OCI-LY1 (cell line): ENCODE measurements around the gene SERINC2.

Experiments
- H2AFZ ChIP-seq: fragments of 200-600 bp; sonication (generic), shearing (Covaris generic); 2 replicates; pipeline ENCODE4 v1.6.0; 2014; ENCODE audit warnings: antibody characterized with exemption, mild to moderate bottlenecking, low read length
- H3F3A ChIP-seq: fragments of 200-600 bp; sonication (generic), shearing (Covaris generic); 2 replicates; pipeline ENCODE4 v1.6.0; 2014; ENCODE audit warnings: mild to moderate bottlenecking, antibody characterized with exemption, low read length, moderate library complexity; ENCODE audit not compliant: insufficient read depth
- H3K27ac ChIP-seq: fragments of 200-600 bp; sonication (generic); 2 replicates; pipeline ENCODE4 v1.5.1; 2014; ENCODE audit warnings: low read length, mixed run types, mild to moderate bottlenecking, low read depth; ENCODE audit not compliant: poor library complexity, severe bottlenecking
- H3K27me3 ChIP-seq: fragments of 200-600 bp; sonication (generic); 2 replicates; pipeline ENCODE4 v1.6.0; 2014; ENCODE audit warnings: antibody characterized with exemption, mild to moderate bottlenecking, low read length, moderate library complexity; ENCODE audit not compliant: insufficient read depth
- H3K36me3 ChIP-seq: fragments of 200-600 bp; sonication (generic); 2 replicates; pipeline ENCODE4 v1.6.1; 2014; ENCODE audit warnings: mild to moderate bottlenecking, antibody characterized with exemption, low read length, moderate library complexity, mixed read lengths; ENCODE audit not compliant: insufficient read depth
- H3K4me1 ChIP-seq: fragments of 200-600 bp; sonication (generic); 2 replicates; pipeline ENCODE4 v1.5.1; 2014; ENCODE audit warnings: mild to moderate bottlenecking, low read length, moderate library complexity; ENCODE audit not compliant: insufficient read depth, severe bottlenecking
- H3K4me2 ChIP-seq: fragments of 200-600 bp; sonication (generic), shearing (Covaris generic); 2 replicates; pipeline ENCODE4 v1.6.1; 2014; ENCODE audit warnings: low read length
- H3K4me3 ChIP-seq: fragments of 200-600 bp; sonication (generic); 2 replicates; pipeline ENCODE4 v1.5.1; 2014; ENCODE audit warnings: low read length, low read depth, mild to moderate bottlenecking, mixed read lengths; ENCODE audit not compliant: poor library complexity, severe bottlenecking
- H3K79me2 ChIP-seq: fragments of 200-600 bp; shearing (Covaris generic); 2 replicates; pipeline ENCODE4 v1.6.1; 2016; ENCODE audit warnings: mixed run types, low read length, mixed read lengths; ENCODE audit not compliant: insufficient read depth
- H3K9ac ChIP-seq: fragments of 200-600 bp; sonication (generic), shearing (Covaris generic); 2 replicates; pipeline ENCODE4 v1.6.1; 2014; ENCODE audit warnings: mild to moderate bottlenecking, low read length, mixed read lengths
- H3K9me2 ChIP-seq: fragments of 200-600 bp; sonication (generic), shearing (Covaris generic); 2 replicates; pipeline ENCODE4 v1.6.1; 2014; ENCODE audit warnings: low read depth, mild to moderate bottlenecking, low read length, mixed read lengths
- H3K9me3 ChIP-seq: fragments of 200-600 bp; shearing (Covaris generic); 2 replicates; pipeline ENCODE4 v1.6.1; 2014; ENCODE audit warnings: low read length, mixed read lengths
- H4K20me1 ChIP-seq: fragments of 200-600 bp; sonication (generic), shearing (Covaris generic); 2 replicates; pipeline ENCODE4 v1.6.0; 2016; ENCODE audit warnings: mild to moderate bottlenecking, low read length; ENCODE audit not compliant: insufficient read depth
- EZH2 ChIP-seq: fragments of 200-600 bp; sonication (generic), shearing (Covaris generic); IDR thresholded peaks from 2 replicates; pipeline ENCODE4 v1.8.0; 2017; ENCODE audit warnings: borderline replicate concordance, mixed run types, mild to moderate bottlenecking, antibody characterized with exemption, low read length, moderate library complexity, mixed read lengths
- TF ChIP-seq, protein P1 (sequence below): fragments of 200-600 bp; sonication (generic), shearing (Covaris generic); IDR thresholded peaks from 2 replicates; pipeline ENCODE4 v1.5.1; 2017; ENCODE audit warnings: mild to moderate bottlenecking, antibody characterized with exemption, low read length, moderate library complexity, mixed read lengths

The SERINC2 gene

GRCh38 chr1:31443673-31444072 lies 30.7 kb downstream of the SERINC2 start:
- no peaks in the 10 kb centered on the region for H3K9me2 ChIP-seq
- H3K27me3 ChIP-seq: no peaks in the 10 kb centered on the region; the same call in 1 of the 2 replicates
- H4K20me1 ChIP-seq: no peaks in the 10 kb centered on the region
- no peaks in the 10 kb centered on the region for H3K79me2 ChIP-seq
- no peaks in the 10 kb centered on the region for H3K9me3 ChIP-seq
- no peak overlapping the region for H3K4me2 ChIP-seq
- no peaks in the 10 kb centered on the region for H3F3A ChIP-seq
- H3K27ac ChIP-seq: no peak overlapping the region
- H3K4me3 ChIP-seq: no peak overlapping the region
- H3K9ac ChIP-seq: no peak overlapping the region
- H2AFZ ChIP-seq: no peak overlapping the region
- no peaks in the 10 kb centered on the region for H3K36me3 ChIP-seq
- TF ChIP-seq EZH2: no peak
- TF ChIP-seq, protein P1, sequence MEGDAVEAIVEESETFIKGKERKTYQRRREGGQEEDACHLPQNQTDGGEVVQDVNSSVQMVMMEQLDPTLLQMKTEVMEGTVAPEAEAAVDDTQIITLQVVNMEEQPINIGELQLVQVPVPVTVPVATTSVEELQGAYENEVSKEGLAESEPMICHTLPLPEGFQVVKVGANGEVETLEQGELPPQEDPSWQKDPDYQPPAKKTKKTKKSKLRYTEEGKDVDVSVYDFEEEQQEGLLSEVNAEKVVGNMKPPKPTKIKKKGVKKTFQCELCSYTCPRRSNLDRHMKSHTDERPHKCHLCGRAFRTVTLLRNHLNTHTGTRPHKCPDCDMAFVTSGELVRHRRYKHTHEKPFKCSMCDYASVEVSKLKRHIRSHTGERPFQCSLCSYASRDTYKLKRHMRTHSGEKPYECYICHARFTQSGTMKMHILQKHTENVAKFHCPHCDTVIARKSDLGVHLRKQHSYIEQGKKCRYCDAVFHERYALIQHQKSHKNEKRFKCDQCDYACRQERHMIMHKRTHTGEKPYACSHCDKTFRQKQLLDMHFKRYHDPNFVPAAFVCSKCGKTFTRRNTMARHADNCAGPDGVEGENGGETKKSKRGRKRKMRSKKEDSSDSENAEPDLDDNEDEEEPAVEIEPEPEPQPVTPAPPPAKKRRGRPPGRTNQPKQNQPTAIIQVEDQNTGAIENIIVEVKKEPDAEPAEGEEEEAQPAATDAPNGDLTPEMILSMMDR: no peak
- no peaks in the 10 kb centered on the region for H3K4me1 ChIP-seq

DNA sequence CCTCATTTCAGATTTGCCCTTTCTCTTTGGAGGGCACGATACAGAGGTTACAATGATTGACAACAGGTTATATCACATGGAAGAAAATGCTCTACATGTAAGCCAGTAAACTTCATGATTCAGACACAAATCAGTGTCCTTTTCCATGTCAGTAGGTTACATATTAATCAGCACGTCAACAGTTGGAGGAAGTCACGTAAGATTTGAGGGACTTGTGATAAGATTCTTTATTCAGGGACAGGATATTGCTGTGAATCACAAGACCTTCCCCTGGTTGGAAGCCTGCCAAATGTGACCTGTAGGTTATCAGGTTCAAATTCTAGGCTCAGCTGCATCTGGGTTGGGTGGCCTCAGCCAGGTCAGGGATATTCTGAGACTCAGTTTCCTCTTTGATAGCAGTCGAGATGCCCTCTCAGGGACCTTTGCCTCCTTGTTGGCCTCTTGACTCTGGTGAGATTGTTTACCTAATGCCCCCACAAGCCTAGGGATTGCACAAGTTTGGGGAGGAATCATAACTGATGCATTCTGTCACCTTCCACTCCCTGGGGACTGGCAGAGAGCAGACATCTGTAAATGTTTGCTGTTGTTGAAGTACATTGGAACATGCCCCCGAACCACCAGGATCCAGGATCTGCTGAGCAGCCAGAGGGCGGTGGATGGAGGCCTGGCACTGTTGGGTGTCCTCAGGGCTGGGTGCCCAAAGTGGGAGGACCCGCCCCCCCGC lies 31.9 kb downstream of the SERINC2 start:
- Histone ChIP-seq H3K9me3 (no peaks in the 10 kb centered on the region), H3K27me3 (no peaks in the 10 kb centered on the region; the same call in 1 of the 2 replicates), H3K9ac (no peak overlapping the region), H3K4me3 (no peak overlapping the region), H3K4me1 (no peaks in the 10 kb centered on the region), H4K20me1 (no peaks in the 10 kb centered on the region), H3F3A (no peaks in the 10 kb centered on the region), H3K4me2 (no peak overlapping the region), H3K9me2 (no peaks in the 10 kb centered on the region), H3K27ac (no peak overlapping the region), H2AFZ (no peak overlapping the region), H3K36me3 (no peaks in the 10 kb centered on the region), H3K79me2 (no peaks in the 10 kb centered on the region)
- TF ChIP-seq, protein P1: no peak
- TF ChIP-seq EZH2: no peak

DNA sequence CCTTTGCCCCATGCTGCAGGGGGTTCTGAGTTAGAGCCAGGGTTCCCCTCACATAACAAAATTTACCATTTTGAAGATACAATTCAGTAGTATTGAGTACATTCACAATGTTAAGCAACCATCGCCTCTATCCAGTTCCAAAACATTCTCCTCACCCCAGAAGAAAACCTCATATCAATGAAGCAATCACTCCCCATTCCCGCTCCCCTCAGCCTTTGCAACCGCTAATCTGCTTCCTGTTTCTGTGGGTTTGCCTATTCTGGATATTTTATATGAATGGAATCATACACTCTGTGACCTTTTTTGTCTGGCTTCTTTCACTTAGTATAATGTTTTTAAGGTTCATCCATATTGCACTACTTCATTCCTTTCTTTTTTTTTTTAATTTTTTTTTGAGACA lies 32.9 kb downstream of the SERINC2 start:
- Histone ChIP-seq H3K9me2 (no peaks in the 10 kb centered on the region), H3K9ac (no peak overlapping the region), H3K36me3 (no peaks in the 10 kb centered on the region), H3F3A (no peaks in the 10 kb centered on the region), H3K4me3 (no peak overlapping the region), H3K4me2 (no peak overlapping the region), H3K27me3 (no peaks in the 10 kb centered on the region; the same call in 1 of the 2 replicates), H3K4me1 (no peaks in the 10 kb centered on the region), H3K27ac (no peak overlapping the region), H3K79me2 (no peaks in the 10 kb centered on the region), H4K20me1 (no peaks in the 10 kb centered on the region), H3K9me3 (no peaks in the 10 kb centered on the region), H2AFZ (no peak overlapping the region)
- TF ChIP-seq EZH2: no peak
- TF ChIP-seq, protein P1: no peak
